HUES6 (cell line): ENCODE results near the gene NPPB.

Experiments
- H3K27ac ChIP-seq: 2 replicates; pipeline ENCODE4 v1.7.0; 2013; ENCODE audit warnings: low read depth, mild to moderate bottlenecking, low read length, inconsistent platforms
- H3K27me3 ChIP-seq: 2 replicates; pipeline ENCODE4 v1.6.1; 2013; ENCODE audit warnings: low read length; ENCODE audit not compliant: control insufficient read depth, insufficient read depth
- H3K36me3 ChIP-seq: 2 replicates; pipeline ENCODE4 v1.6.1; 2013; ENCODE audit warnings: low read length; ENCODE audit not compliant: control insufficient read depth, insufficient read depth
- H3K4me1 ChIP-seq: 2 replicates; pipeline ENCODE4 v1.6.1; 2013; ENCODE audit warnings: low read length; ENCODE audit not compliant: control insufficient read depth, insufficient read depth
- H3K4me3 ChIP-seq: 2 replicates; pipeline ENCODE4 v1.5.1; 2013; ENCODE audit warnings: low read depth, low read length
- H3K9ac ChIP-seq: one replicate; pipeline ENCODE4 v1.6.1; 2013; ENCODE audit warnings: mild to moderate bottlenecking, low read length
- H3K9me3 ChIP-seq: 2 replicates; pipeline ENCODE4 v1.6.1; 2013; ENCODE audit warnings: low read depth, low read length; ENCODE audit not compliant: control insufficient read depth, insufficient read depth

Gene NPPB

GRCh38 chr1:11880911-11881748 lies 22.4 kb upstream of the NPPB start:
- no peaks in the 10 kb centered on the region for H3K36me3 ChIP-seq

GRCh38 chr1:11880181-11880575 lies 21.4 kb upstream of the NPPB start:
- Histone ChIP-seq H3K36me3 (no peaks in the 10 kb centered on the region), H3K27me3 (no peaks in the 10 kb centered on the region), H3K4me3 (no peak overlapping the region), H3K27ac (no peak overlapping the region), H3K9ac (no peak overlapping the region), H3K4me1 (peaks cover 9% of the 10 kb centered on the region), H3K9me3 (no peaks in the 10 kb centered on the region; the same call in 1 of the 2 replicates)

More at GRCh38 chr1:11880911-11881748, 22.4 kb upstream of the NPPB start:
- H3K9ac ChIP-seq = no peak overlapping the region
- H3K27me3 ChIP-seq = no peaks in the 10 kb centered on the region
- no peak overlapping the region for H3K4me3 ChIP-seq
- no peak overlapping the region for H3K27ac ChIP-seq
- peaks cover 9% of the 10 kb centered on the region for H3K4me1 ChIP-seq
- no peaks in the 10 kb centered on the region; the same call in 1 of the 2 replicates for H3K9me3 ChIP-seq

- H3K27me3 ChIP-seq = no peaks in the 10 kb centered on the region
- no peak overlapping the region for H3K9ac ChIP-seq
- no peaks in the 10 kb centered on the region; the same call in 1 of the 2 replicates for H3K9me3 ChIP-seq
Observed at GRCh38 chr1:11879311-11880180, 20.8 kb upstream of the NPPB start.

GRCh38 chr1:11878891-11879190 lies 20.1 kb upstream of the NPPB start:
- Histone ChIP-seq H3K36me3 (no peaks in the 10 kb centered on the region), H3K27ac (no peak overlapping the region), H3K27me3 (no peaks in the 10 kb centered on the region), H3K9me3 (no peaks in the 10 kb centered on the region; the same call in 1 of the 2 replicates), H3K4me1 (peaks cover 9% of the 10 kb centered on the region), H3K9ac (no peak overlapping the region), H3K4me3 (no peak overlapping the region)

More at GRCh38 chr1:11879311-11880180, 20.8 kb upstream of the NPPB start:
- peaks cover 9% of the 10 kb centered on the region for H3K4me1 ChIP-seq
- H3K4me3 ChIP-seq = no peak overlapping the region
- H3K36me3 ChIP-seq = no peaks in the 10 kb centered on the region
- no peak overlapping the region for H3K27ac ChIP-seq

GRCh38 chr1:11878081-11878890 lies 19.5 kb upstream of the NPPB start:
- H3K27ac ChIP-seq = no peak overlapping the region
- H3K4me1 ChIP-seq = peaks cover 7% of the 10 kb centered on the region
- H3K36me3 ChIP-seq = no peaks in the 10 kb centered on the region
- H3K27me3 ChIP-seq = no peaks in the 10 kb centered on the region
- no peaks in the 10 kb centered on the region; the same call in 1 of the 2 replicates for H3K9me3 ChIP-seq
- no peak overlapping the region for H3K4me3 ChIP-seq
- no peak overlapping the region for H3K9ac ChIP-seq

- no peak overlapping the region for H3K4me3 ChIP-seq
- no peaks in the 10 kb centered on the region; the same call in 1 of the 2 replicates for H3K4me1 ChIP-seq
- no peaks in the 10 kb centered on the region for H3K27me3 ChIP-seq
- no peaks in the 10 kb centered on the region; the same call in 1 of the 2 replicates for H3K9me3 ChIP-seq
- no peaks in the 10 kb centered on the region for H3K36me3 ChIP-seq
- H3K9ac ChIP-seq = no peak overlapping the region
- H3K27ac ChIP-seq = no peak overlapping the region
Observed at GRCh38 chr1:11877074-11877473, 18.3 kb upstream of the NPPB start.

- Histone ChIP-seq H3K27me3 (no peaks in the 10 kb centered on the region), H3K36me3 (no peaks in the 10 kb centered on the region), H3K4me1 (no peaks in the 10 kb centered on the region; the same call in 1 of the 2 replicates), H3K4me3 (no peak overlapping the region), H3K9me3 (no peaks in the 10 kb centered on the region), H3K9ac (no peak overlapping the region), H3K27ac (no peak overlapping the region)
Observed at GRCh38 chr1:11875094-11875493, 16.3 kb upstream of the NPPB start.

GRCh38 chr1:11874624-11875023 lies 15.9 kb upstream of the NPPB start:
- Histone ChIP-seq H3K4me1 (no peaks in the 10 kb centered on the region; the same call in 1 of the 2 replicates), H3K9me3 (no peaks in the 10 kb centered on the region), H3K36me3 (no peaks in the 10 kb centered on the region), H3K27ac (no peak overlapping the region), H3K27me3 (no peaks in the 10 kb centered on the region), H3K9ac (no peak overlapping the region), H3K4me3 (no peak overlapping the region)

GRCh38 chr1:11874258-11874562 lies 15.5 kb upstream of the NPPB start:
- no peaks in the 10 kb centered on the region for H3K9me3 ChIP-seq
- no peak overlapping the region for H3K27ac ChIP-seq
- no peaks in the 10 kb centered on the region for H3K36me3 ChIP-seq
- H3K4me1 ChIP-seq = no peaks in the 10 kb centered on the region; the same call in 1 of the 2 replicates
- H3K27me3 ChIP-seq = no peaks in the 10 kb centered on the region
- no peak overlapping the region for H3K9ac ChIP-seq
- H3K4me3 ChIP-seq = no peak overlapping the region

GRCh38 chr1:11873395-11874257 lies 14.9 kb upstream of the NPPB start:
- H3K9ac ChIP-seq = no peak overlapping the region
- no peaks in the 10 kb centered on the region for H3K36me3 ChIP-seq
- no peaks in the 10 kb centered on the region for H3K9me3 ChIP-seq
- no peaks in the 10 kb centered on the region for H3K27me3 ChIP-seq
- no peak overlapping the region for H3K4me3 ChIP-seq
- H3K4me1 ChIP-seq = no peaks in the 10 kb centered on the region; the same call in 1 of the 2 replicates
- H3K27ac ChIP-seq = no peak overlapping the region
